NCI-H1694 (cell line): ENCODE data around the gene PLIN4.

Experiments
- DNase-seq: peaks from one replicate; lab custom pipeline; 2025; lab: John Stamatoyannopoulos, UW

Gene PLIN4

DNA sequence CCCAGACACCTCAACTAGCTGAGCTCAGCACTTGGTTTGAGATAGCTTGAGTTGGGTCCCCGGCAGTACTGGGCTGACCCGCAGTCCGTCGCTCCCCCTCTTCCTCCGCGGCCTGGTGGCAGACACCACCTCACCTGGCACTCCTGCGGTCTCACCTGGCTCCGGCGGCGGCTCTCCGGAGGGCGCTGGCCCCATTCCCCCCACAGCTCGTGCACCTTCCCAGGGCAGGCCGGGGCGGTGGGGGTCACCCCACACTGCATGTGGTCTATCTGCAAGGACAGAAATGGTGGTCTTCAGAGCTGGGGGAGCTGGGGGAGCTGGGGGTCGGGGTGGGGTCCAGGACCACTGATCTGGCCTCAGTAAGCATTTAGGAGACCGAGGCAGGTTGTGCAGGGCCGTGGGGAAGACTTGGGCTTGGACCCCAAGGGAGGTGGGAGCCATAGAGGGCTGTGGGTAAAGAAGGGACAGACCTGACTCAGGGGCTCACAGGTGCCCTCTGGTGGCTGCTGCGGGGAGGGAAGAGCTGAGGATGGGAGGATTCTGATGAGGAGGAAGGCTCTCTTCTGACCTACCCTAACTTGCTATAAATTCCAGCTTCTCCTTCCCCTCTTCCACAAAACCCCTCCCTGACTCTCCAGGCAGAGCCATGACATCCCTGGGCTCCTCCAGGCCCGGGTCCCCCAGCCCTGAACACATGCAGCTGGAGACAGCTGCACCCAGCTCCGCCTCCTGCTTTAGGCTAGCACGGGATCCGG is 6.7 kb upstream of the PLIN4 start:
- DNase-seq = peak; percentile 53

DNA sequence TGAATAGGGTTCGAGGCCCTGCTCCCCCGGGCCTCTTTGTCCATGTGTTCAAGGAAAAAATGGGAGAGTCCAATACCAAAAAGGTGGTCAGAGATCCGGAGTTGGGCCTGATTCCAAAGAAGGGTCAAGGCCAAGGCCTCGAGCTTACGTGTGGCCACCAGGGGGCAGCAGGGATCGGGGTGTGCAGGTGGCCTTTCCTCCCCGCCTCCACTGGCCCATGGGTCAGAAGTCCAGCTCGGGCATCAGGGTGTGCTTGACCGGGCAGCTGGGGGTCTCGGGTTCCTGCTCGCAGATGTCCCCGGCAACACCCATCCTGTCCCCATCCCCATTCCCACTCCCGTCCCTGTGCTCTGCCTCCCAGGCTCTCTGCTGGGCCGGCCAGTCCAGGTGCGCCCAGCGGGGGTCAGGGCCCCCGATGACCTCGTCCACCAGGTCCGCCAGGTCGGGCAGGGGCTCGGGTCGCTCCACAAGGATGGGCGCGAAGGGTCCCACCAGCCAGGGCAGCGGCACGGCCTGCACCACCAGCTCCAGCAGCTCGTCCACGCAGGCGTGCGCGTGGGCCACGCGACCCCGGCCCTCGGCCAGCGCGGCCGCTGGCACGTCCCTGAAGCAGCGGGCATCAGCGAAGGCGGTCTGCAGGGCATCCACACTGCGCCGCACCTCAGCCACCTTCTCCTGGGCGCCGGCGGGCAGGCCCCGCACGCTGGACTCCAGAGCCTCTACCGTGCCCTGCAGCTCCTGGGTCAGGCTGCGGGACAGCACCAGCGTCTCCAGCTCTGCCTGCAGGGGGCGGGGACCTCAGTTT is 5.2 kb upstream of the PLIN4 start:
- no peak for DNase-seq

DNA sequence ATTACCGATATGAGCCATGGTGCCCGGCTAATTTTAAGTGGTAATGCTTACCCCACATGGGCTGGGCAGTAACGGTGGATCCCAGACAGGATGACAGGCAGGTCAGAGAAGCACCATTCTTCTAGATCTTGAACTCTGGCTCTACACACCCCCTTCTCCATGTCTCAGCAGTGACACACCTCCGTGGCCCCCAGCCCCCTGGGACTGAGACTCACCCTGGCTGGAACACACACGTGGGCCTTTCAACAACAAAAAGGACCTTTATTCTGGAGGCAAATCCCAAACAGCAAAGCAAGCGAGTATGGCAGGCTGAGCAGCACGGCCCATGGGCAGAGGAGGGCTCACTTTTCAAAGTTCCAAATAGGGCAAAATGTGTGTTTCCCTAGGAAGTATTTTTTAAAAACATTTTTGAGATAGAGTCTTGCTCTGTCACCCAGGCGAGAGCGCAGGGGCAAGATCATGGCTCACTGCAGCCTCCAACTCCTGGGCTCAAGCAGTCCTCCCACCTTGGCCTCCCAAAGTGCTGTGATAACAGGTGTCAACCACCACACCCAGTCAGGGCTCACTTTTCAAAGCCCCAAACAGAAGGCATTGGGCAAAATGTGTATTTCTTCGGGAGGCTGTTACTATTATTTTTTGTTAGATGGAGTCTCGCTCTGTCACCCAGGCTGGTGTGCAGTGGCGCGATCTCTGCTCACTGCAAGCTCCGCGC is 4.2 kb upstream of the PLIN4 start:
- no peak for DNase-seq

DNA sequence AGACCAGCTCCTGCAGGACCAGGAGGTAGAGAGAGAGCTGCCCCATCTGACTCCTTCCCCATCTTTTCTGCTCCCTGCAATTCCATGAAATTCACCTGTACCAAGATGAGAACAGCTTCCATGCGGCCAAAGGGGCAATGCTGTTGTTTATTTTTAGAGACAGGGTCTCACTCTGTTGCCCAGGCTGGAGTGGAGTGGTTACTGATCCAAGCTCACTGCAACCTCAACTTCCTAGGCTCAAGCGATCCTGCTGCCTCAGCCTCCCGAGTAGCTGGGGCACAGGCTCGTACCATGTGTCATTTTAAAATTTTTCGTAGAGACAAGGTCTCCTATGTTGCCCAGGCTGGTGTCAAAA is 3.6 kb upstream of the PLIN4 start:
- DNase-seq = no peak

DNA sequence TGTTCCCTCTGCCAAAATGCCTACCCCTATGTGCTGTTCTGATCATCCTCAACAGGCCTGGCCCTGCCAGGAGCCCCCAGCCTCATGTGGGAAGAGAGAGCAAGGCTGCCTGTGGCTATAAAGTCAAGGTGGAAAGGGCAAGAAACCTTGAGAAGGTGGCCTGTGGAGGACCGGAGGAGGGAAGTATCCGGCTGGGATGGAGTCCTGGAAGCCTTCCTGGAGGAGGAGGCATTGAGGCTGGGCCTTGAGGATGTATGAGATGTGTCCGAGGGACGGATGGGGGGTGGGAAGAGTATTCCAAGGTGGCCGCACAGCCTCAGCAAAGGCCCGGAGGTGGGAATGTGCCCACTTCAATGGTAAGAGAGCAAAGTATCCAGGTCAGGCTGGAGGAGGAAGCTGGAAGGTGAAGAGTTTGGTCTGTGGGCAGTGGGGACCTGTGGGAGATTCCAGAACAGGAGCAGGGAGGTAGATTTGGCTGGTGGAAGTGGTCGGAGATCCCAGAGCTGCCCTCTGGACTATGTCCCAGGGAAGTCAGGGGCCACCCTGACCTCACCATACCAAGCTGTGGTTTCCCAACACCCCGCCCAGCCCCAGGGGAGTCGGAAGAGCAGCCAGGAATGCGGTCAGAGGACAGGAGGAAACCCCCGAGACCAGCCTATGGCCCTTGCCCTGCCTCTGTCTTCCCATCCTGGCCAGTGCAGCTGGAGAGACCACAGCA is 3.0 kb upstream of the PLIN4 start:
- DNase-seq = no peak

DNA sequence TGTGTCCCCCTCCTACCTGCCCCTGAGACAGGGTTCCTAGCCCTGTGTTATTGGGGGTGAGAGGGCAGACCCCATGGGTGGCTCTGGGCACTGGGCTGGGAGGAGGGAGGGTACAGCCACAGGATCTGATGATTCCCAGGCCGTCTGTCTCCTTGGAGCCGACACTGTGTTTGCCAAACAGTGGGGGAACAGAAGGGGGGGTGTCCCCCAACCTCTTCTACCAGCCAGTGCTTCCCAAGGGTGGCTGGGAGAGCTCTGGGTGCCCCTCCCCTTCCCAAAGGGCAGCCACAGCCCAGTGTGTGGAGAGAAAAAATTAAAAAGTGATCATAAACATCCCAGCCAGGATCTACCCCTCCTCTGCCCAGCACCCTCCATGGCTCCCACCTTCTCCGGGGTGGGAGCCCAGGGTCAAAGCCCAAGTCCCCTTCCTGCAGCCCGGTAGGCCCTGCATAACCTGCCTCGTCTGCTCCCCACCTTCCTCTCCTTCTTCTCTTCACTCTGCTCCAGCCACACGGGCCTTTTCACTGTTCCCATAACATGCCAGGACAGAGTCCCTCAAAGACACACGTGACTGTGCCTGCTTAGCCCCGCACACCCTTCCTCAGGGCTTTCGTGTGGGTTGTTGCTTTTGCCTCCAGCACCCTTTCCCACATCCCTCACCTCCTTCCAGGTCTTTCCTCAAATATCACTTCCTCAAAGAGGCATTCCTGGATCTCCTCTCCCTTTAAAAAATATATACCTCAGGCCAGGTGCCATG is 1.4 kb upstream of the PLIN4 start:
- DNase-seq = no peak

DNA sequence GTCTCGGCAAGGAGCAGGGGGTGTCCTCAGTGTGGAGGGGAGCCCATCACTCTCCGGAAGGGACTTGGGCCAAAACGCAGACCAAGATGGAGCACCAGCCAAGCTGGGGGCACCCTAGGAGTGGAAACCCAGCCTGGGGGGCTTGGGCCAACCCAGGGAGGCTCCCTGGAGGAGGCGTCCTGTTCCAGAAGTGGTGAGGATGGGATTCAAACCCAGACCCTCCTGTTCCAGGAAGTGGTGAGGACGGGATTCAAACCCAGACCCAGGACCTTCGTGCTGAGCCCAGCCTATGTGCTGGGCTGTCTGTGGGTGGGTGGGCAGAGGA is 848 bp upstream of the PLIN4 start:
- no peak for DNase-seq

DNA sequence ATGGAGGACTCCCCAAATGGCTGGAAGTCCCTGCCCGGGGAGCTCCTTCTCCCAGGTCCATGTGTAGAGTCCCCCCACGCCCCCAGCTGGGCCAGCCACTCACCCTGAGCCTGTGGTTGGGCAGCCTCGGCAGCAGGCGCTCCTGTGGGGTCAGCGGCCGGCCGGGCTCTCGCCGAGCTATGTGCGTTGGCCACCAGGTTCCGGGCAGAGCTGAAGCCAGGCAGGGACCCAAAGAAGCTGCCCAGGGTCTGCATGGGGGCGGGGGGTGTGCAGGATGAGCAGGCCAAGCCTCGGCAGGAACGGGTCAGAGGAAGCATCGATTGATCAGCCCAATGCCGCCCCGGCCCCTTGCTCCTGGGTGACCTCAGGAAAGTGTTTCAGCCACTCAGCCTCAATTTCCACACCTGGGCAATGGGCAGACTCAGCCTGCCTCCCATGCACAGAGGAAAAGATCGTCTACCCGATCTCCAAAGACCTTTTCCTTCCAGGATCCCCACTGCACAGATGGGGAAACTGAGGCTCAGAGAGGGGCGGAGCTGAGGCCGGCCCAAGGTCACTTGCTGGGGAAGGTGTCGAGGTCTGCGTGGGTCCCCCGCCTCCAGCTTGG is 732 bp downstream of the PLIN4 start:
- no peak for DNase-seq

DNA sequence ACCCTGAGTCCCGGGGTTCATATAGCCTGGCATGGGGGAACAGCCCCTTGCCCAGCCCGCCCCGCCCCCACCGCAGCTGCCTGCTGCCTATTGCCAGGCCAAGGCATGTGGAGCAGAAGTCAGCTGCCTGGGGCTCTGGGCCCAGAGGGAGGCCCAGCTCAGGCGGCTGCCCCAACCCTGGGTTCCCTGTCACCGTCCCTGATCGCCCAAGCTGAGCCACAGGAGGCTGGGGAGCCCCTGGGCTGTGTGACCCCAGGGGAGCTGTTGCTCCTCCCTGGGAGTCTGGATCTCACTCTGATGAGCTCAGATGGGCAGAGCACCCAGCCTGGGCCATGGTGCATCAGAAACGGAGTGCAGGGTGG is 1.4 kb downstream of the PLIN4 start:
- no peak for DNase-seq

DNA sequence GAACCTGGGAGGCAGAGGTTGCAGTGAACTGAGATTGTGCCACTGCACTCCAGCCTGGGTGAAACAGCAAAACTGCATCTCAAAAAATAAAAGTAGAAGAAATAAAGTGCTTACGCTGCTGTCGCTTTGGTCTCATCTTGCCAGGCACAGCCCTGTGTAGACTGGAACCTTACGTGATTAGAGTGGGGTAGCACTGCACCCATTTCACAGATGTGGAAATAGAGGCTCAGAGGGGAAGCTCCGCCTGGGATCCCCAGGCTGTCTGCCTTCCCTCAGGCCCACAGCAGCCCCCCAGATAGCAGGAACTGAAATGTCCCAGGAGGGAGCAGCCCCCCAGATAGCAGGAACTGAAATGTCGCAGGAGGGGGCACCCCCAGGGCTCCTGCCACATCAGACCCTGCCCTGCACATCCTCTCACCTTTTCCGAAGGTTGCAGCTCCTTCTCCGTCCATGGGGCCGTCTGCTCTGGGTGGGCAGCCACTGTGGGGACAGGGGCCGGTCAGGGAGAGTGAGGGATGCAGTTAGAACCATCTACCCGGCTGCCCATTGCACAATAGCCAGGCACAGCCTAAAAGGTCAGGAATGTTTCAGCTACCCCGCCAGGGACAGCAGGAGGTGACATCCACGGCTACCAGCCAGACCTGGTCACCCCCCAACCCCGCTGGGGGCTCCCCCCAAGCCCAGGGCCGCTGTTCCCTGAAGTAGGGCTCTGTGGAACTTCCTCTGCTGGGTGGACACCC is 1.9 kb downstream of the PLIN4 start:
- DNase-seq = no peak

DNA sequence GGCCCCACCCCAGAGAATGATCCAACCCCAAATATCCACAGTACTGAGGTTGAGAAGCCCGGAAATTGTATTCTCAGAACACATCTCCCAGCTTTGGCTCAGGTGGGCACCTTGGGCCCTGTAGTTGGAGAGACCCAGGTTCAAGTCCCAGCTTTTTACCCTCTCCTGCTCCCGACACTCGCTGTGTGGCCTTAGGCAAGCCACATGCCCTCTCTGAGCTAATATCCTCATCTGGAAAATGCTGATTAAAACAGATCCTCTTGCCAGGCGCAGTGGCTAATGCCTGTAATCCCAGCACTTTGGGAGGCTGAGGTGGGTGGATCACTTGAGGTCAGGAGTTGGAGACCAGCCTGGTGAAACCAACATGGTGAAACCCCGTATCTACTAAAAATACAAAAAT is 2.6 kb downstream of the PLIN4 start:
- no peak for DNase-seq

DNA sequence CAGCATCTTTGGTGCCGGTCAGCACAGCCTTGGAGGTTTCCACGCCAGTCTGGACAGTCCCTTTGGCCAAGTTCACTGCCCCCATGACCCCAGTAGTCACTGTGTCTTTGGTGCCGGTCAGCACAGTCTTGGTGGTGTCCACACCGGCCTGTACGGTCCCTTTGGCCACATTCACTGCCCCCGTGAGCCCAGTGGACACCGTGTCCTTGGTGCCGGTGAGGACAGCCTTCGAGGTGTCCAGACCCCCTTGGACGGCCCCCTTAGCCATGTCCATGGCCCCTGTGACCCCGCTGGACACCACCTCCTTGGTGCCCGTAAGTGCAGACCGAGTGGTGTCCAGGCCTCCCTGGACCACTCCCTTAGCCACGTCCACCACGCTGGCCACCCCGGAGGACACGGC is 5.0 kb downstream of the PLIN4 start:
- no peak for DNase-seq

DNA sequence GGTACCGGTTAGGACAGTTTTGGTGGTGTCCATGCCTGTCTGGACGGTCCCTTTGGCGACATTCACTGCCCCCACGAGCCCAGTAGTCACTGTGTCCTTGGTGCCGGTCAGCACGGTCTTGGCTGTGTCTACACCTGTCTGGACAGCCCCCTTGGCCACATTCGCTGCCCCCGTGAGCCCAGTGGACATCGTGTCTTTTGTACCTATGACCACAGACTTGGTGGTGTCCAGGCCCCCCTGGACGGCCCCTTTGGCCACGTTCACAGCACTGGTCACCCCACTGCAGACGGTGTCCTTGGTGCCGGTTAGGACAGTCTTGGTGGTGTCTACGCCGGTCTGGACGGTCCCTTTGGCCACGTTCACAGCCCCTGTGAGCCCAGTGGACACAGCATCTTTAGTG is 6.2 kb downstream of the PLIN4 start:
- no peak for DNase-seq

DNA sequence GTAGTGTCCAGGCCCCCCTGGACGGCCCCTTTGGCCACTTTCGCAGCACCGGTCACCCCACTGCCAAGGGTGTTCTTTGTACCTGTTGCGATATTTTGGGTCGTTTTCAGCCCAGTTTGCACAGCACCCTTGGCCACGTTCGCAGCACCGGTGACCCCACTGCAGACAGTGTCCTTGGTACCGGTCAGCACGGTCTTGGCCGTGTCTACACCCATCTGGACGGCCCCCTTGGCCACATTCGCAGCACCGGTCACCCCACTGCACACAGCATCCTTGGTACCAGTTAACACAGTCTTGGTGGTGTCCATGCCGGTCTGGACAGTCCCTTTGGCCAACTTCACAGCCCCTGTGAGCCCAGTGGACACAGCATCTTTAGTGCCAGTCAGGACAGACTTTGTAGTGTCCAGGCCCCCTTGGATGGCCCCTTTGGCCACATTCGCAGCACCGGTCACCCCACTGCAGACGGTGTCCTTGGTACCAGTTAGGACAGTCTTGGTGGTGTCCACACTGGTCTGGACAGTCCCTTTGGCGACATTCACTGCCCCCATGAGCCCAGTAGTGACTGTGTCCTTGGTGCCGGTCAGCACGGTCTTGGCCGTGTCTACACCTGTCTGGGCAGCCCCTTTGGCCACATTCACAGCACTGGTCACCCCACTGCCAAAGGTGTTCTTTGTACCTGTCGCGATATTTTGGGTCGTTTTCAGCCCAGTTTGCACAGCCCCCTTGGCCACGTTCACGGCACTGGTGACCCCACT is 6.8 kb downstream of the PLIN4 start:
- no peak for DNase-seq

DNA sequence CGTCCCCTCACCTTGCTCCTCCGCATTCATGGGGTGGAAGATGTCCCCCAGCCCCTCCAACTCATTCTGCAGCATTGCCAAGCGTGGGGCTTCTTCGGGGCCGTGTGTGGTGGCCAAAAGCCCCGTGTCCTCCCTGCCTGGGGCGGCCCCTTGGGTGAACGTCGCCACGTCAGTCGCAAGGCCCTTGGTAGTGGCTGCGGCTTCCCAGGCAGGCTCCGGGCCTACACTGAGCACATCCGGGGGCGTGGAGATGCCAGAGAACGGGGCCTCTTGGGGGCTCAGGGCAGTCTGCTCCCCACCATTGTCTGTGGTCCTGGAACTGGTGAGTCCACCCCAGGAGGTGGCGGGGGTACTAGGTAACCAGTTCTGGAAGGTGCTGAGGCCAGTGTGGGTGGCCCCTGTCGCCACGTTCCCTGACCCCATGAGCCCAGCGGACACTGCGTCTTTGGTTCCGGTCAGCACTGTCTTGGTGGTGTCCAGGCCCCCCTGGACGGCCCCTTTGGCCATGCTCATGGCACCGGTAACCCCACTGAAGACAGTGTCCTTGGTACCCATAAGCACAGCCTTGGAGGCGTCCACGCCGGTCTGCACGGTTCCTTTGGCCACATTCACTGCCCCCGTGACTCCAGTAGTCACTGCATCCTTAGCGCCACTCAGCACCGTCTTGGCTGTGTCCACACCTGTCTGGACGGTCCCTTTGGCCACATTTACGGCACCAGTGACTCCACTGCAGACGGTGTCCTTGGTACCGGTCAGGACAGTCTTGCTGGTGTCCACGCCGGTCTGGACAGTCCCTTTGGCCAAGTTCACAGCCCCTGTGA is 7.6 kb downstream of the PLIN4 start:
- no peak for DNase-seq

DNA sequence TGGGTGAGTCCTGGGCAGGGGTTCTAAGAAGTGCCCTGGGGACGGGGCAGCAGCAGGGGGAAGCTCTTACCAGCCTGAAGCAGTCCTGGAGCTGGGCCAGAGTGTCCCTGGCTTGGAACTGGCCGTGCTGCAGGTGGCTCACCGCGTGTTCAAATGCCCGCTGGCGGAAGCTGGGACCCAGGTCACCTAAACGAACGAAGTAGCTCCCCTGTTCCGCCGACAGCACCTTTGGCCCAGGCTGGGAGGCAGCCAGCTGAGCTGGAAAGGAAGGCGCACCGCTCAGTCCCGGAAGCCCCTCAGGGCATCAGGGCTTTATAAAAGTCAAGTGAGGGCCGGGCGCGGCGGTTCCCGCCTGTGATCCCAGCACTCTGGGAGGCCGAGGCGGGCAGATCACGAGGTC is 9.6 kb downstream of the PLIN4 start:
- no peak for DNase-seq

DNA sequence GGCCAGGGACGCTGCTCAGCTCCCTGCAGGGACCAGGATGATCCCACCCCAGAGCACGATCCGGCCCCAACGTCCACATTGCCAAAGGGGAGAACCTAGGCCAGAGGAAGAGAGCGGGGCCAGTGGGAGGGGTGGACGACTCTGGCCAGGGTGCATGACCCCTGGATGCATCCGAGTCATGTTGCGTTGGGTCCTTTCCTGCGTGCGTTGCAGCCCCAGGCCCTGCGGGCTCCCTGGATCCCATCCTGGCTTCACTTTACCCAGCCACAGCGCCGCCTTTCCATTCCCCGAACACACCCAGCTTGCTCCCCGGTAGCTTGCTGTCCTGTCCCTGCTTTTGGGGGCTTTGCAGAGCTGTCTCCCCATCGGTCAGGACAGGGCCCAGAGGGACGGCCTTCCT is 10.5 kb downstream of the PLIN4 start:
- no peak for DNase-seq

DNA sequence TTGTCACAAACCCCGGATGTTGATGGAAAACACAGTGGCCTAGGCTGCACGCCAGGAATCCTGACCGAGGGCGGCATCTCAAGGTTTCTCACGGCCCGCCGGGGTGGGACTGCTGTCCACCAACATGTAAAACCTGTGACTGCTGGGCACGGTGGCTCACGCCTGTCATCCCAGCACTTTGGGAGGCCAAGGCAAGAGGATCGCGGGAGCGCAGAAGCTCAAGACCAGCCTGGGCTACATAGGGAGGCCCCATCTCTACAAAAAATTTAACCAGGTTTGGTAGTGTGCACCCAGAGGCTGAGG is 11.2 kb downstream of the PLIN4 start:
- DNase-seq = no peak

DNA sequence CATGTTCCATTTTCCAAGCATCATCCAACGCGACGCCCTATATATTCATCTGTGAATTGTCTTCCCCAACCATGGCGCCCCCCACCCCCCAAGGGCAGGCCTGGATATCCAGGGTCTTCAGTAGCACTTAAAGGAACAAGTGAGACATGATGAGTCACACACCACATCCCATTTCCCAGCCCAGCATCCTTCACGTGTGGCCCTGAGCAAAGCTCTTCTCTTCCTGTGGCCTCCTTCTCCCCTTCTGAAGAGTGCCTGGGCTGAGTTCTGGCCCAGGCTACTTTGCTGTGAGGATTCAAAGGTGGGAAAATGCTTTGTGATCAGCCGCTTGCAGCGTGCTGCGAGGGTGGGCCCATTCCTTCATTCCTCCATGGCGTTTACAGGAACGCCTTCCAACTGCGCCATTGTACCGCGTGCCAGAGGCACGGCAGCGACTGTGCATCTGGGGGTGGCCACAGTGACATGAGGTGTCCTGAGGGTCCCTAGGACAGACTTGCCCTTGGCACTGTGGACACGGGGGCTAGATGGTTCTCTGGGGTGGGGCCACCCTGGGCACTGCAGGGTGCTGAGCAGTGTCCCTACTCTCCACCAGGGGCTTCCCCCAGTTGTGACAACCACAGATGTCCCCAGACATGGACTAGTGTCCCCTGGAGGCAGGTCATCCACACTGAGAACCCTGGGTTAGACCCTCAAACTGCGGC is 11.7 kb downstream of the PLIN4 start:
- DNase-seq = no peak
